Measurements from ENCODE around the gene CARD18. TPM values are rescaled to one million over a fixed set of nuclear protein-coding genes. Genes with fewer than 3 reads are reported as not detected.

CARD18 gene, protein sequence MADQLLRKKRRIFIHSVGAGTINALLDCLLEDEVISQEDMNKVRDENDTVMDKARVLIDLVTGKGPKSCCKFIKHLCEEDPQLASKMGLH
- total RNA-seq (ENCODE audit: insufficient read depth, low replicate concordance) = not detected

DNA sequence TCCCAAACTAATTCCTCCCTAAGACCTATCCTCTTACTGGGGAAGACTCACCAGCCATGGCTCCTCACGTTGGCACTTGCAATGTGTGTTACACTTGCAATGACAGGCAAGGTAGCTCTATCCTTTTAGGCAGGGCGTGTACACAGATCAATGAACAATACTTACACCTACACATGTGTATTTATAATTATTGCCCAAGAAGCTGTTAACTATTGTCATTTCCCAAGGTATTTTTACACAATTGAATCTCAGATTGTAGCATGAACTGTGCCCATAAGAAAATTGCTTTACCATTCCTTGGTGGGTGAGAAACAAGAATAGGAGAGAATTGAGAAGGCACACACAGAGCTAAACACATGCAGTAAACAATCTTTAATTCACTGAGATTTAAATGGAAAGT lies at the start of gene CARD18:
TSS of gene CARD18 (minus strand) at position 101 of the 400 bp plus-strand sequence. CDS start at position 58, 43 bp downstream.
- no peak for DNase-seq (ENCODE audit: low spot score)

DNA sequence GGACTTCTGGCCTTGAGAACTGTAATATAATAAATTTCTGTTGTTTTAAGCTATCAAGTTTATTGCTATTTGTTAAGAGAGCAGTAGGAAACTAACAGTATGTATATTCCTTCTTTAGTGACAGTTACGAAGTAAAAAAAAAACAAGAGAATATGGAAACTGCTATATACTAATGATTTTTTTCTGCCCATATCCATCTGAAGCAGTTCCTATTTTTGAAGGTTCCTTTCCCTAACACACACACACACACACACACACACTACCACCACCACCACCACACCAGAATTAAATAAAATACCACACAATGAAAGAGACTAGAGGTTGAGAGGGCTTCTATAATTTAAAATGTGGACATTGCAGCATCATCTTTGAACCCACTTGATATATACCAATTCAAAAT lies 44.4 kb upstream of the CARD18 start:
- DNase-seq (ENCODE audit: low spot score) = no peak

DNA sequence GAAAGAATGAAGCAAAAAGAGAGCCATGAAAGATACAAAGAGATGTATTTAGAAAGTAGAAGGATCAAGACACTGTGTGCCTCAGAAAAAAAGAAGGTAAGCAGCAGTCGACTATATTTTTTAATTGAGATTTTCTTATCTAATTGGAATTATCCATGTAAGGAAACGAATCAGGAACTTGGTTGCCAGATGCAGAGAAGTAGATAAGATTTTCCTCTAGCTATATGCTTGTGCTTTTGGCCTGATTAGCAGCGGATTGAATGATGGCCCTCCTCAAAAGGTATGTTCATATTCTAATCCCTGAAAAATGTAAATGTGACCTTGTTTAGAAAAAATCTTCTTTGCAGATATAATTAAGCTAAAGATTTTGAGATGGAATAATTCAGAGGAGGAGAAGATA lies 43.9 kb upstream of the CARD18 start:
- DNase-seq (ENCODE audit: low spot score) = peak; percentile 14

DNA sequence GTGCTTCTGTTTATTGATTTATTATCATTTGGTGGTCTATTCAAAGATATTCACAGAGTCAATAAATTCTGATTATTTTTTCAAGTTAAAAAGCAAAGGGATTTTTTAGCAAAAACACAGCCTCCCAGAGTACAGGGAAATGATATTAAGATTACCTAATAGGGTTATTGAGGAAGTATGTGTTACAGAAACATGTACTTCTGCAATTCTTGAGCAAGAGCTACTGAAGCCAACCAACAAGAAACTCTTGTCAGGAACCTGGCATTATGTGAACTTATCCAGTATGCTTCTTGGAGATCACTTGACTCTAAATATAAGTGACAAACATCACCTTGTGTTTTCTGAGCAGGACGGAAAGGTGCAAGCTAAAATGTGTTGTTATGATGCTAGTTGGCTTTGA lies 42.0 kb upstream of the CARD18 start:
- peak; percentile 60 for DNase-seq (ENCODE audit: low spot score)

DNA sequence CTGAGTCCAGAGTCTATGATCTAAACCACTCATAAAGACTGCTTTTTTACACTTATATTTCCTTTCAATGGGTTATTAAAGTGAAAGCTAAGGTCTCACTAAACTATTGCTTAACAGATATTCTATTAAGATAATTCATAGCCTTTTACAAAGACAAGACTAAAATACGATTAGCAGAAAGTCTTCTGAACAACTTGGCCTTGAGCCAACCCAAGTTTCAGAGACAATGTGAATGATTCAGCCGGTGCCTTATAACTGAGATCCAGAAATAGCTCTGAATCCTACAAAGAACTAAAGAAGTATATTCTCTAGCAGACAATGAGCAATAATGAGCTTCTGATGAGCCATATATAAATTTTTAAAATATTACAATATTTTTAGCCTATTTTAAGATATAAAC lies 41.5 kb upstream of the CARD18 start:
- peak; percentile 69 for DNase-seq (ENCODE audit: low spot score)

DNA sequence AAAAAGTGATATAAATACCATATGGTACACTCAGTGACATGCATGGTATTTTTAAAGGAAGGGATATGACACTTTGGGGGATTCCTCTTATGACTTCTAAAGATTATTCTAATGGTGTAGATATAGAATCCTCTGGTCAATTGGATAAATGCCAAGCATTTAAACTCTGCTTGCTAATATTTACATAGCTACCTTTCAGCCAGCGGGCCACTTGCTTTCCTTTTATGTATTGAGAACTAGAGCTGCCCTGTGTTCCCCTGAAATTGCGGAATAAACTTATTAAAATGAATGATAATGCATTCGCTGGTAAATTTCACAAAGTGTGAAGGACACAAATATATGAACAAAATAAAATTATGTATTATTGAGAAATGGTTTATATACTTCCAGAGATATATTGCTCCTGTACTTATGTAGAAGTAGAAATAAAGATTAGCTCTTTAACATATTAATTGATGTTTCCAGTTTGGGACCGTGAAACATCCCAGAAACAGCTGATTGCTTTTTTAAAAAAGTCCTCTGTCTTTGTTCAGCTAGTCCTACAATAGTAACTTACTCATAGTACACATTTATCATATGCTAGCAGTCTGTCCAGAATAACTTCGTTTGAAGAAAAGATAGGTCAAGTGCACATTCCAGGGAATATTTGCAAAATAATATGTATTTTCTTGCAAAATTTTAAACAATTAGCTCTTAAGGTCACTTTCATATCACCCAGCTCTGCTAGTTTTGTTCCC lies 40.1 kb upstream of the CARD18 start:
- DNase-seq (ENCODE audit: low spot score) = no peak

DNA sequence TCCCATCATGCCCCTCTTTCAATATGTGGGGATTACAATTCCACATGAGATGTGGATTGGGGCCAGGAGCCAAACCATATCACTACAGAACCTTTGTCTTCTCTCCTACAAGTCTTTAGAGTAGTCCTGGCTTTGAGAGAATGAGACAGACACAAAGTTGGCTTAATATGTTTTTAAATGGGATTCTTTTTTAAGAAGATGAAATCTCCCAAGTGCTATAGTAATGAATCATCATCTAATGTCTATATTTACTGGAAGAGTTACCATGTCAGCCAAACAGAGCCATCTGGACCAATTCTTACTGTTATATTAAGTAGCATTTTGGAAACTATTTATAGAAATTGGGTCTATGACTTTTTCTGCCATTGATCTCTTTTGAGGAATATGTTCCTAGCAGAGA lies 38.1 kb upstream of the CARD18 start:
- peak; percentile 67 for DNase-seq (ENCODE audit: low spot score)

DNA sequence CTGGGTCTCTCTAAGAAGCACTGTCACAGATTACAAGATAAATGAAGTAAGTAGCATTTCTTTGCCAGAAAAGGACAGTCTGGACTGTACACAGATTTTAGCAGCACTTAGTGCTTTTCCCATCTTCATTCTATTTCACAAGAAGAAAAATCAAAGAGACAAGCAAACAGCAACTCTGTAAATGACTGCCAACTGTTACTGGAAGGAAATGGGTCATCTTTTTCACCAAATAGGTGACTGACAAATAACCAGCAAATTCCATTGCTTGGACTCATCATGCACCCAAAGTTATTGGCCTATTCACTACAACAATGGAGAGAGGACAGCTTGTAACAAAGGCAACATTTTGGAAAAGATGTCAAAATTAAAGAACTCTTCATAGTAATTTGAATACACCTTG lies 28.9 kb upstream of the CARD18 start:
- DNase-seq (ENCODE audit: low spot score) = no peak

DNA sequence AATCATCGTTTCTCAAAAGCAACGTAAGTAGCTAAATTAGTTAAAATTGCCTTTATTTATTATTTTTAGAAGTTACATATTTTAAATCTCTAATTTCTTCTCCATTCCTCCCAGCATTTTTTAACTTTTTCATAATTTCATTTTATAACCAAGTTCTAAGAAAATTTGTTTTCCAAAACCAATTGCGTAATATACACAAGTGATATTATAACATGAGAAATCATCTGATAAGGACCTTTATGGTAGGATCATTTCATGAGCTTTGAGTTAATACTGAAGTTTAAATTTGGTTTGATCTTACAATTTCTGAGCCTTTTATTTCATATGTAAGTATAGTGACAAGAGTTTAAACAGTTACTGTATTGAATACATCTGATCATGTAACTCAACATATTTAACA lies 27.7 kb upstream of the CARD18 start:
- DNase-seq (ENCODE audit: low spot score) = no peak

DNA sequence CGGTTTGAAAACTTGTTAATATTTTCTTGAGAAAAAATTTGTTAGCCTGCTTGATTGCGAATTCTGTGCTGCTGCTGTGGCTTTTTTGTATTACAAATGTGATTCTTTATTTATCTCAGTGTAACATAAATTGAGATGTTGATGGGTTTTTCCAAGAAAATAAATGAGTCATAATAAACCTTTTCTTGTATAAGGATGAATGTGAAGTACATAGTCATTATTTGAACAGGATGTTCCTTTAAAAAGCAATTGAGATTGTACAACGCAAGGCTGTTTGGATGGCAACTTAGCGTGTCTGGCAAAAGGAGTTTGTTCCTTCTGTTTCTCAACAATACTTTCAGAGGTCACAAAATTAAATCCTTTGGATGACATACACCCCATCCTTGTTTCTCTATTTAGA lies 24.6 kb upstream of the CARD18 start:
- no peak for DNase-seq (ENCODE audit: low spot score)

DNA sequence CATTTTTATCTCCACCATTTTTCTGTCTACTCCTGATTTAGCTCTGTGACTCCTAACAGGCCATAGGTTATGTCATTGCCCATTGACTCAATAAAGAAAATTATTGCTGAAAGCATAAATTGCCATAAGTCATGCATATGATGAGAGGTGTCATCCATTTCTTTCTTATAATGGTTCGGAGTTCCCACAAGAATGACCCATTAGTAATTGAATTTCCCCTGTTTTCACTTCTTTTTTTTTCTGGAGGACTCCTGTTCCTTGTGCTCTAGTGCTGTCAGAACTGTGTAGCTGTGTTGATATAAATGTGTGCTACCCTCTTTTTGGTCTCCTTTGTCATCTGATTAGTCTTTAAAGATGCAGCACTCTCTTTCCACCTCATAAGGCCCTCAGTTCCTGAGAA lies 22.9 kb upstream of the CARD18 start:
- no peak for DNase-seq (ENCODE audit: low spot score)

DNA sequence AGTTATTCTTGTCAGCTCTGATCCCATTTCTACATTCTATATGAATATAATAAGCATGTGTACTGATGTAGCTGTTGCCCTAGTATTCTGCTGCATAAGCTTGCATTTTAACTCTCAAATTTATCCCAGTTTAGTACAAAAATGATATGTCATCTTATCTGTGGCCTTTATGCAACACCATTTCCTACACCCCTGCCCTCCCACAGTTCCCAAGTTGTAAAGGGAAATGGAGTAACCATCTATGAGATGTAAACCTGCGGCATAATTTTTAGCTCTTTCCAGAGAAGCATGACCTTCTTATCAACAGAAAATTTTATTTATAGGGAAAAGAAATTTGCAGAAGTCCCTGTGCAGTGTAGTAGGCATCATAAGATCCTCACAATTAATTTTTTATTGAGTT lies 18.9 kb upstream of the CARD18 start:
- DNase-seq (ENCODE audit: low spot score) = no peak

DNA sequence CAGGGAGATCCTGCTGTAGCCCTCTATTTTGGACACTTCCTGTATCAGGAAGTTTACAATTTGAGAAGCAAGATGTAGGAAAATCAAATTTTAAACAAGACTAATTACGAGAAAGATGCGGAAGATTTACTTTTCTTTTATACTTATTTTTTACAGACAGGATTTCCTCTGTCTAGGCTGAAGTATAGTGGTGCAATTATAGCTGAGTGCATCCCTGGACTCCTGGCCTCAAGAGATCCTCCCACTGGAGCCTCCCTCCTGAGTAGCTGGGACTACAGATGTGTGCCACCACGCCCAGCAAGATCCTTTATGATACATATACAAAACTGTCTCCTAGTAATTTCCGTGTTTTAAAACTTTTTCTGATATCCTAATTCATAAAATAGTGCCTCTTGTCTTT lies 17.2 kb upstream of the CARD18 start:
- DNase-seq (ENCODE audit: low spot score) = no peak

DNA sequence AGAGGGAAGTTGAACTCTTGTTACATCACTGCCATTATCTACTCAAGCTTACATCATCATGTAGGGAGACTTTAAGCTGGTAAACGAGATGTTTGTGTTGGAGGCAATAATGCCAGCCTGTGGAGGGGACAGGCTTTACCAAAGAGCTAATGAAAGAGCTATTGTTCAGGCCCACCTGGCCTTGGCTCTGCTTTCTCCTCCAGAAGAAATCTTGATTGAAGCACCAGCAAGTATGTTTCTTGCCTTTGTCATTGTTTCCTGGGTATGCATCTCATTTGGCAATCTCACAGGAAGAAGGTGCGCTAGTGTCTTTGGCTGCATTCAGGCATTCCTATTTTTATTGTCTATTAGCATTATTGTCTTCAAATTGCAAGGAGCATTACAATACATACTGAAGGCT lies 16.7 kb upstream of the CARD18 start:
- DNase-seq (ENCODE audit: low spot score) = no peak

DNA sequence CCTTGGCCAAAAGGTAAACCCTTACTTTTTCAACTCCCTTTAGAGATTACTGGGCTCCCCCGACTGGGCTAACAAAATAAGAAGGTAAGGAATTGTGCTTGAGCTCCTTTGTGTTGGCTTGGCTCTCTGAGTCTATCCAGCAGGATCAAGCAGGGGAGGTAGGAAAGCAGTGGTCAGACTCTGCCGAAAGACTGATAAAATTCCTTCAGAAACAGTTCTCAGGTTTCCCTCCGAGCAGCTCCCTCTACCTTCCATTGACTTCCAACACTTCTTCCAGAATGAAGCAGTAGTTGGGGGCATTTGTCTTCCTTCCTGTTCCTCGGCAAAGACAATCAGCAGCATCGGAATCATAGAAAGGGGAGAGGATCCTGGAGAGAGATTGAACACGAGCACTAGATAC lies 16.1 kb upstream of the CARD18 start:
- DNase-seq (ENCODE audit: low spot score) = no peak

DNA sequence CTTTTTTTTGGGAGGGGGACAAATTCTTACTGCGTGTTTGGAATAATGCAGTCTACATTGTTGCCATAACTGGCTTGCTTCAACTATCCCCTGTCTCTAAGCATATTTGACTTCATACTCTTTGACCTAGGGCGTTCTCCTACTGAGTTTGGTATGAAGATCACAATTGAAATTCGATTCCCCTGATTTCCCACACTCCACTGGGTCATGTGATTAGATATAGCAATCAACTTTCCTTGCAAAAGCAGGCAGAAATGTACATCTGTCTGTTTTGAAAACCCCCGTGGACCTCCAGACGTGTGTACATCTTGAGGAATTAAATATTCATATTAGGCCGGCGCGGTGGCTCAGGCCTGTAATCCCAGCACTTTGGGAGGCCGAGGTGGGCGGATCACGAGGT lies 13.8 kb upstream of the CARD18 start:
- DNase-seq (ENCODE audit: low spot score) = no peak

DNA sequence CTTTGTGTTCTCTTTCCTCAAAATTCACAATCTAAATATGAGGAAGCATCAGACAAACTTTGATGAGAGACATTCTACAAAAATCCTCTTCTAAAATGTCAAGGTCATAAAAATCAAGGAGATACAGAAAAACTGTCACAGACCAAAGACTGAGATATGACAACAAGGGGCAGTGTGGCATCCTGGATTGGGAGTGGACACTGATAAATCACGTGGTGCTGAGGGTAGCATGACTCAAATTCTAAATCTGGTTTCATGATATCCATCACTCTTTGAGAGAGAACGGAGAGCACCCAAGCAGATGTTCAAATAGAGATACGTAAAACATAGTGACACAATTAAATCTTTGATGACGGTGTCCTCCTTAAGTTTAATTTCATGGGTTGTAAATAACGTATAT lies 13.0 kb upstream of the CARD18 start:
- DNase-seq (ENCODE audit: low spot score) = no peak

DNA sequence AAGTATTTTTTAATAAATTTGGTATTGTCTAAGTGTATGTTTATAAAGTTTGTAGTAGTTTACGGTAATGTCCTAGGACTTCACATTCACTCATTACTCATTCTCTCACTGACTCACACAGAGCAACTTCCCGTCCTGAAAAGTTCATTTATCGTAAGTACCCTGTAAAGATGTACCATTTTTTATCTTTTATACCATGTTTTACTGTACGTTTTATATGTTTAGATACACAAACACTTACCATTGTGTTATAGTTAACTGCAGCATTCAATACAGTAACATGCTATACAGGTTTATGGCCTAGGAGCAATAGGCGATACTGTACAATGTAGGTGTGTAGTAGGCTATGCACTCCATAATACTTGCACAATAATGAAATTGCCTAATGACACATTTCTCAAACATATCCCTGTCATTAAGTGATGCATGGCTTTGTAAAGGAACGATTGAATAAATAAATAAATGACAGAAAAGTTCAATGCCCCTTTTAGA lies 12.5 kb upstream of the CARD18 start:
- DNase-seq (ENCODE audit: low spot score) = no peak

DNA sequence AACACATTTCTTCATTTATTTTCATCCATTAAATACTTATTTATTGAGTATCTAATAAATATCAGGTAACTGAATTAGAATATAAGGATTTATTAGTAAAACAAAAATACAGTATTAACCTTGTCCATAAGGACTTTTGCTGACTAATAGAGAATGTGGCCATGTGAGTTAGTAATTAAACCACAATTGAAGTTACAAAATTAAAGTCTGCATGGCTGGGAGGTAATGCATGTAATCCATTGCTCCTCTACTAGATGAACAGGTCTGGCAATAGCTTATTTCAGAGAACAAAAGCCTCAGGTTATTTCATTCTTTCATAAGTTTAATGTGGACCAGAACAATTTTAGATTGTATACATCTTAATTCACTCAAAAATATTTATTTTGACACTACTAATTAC lies 9.9 kb upstream of the CARD18 start:
- no peak for DNase-seq (ENCODE audit: low spot score)

DNA sequence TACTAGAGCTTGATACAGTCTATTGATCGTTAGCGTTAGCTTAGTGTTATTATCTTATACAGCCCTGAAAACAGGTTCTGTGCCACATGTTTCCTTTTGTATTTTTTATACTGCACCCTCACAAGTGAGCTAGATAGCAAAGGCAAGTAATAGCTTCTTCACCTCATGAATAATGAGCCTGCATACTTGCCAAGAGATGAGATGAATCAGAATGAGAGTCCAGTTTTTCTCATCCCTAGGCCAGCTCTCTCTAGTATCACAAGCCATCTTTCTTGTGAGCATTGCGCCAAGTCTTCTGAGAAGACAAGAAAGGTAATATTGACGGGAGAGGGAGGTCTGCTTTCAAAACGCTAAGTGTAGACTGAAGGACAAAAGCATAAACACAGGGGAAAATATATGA lies 8.7 kb upstream of the CARD18 start:
- no peak for DNase-seq (ENCODE audit: low spot score)

DNA sequence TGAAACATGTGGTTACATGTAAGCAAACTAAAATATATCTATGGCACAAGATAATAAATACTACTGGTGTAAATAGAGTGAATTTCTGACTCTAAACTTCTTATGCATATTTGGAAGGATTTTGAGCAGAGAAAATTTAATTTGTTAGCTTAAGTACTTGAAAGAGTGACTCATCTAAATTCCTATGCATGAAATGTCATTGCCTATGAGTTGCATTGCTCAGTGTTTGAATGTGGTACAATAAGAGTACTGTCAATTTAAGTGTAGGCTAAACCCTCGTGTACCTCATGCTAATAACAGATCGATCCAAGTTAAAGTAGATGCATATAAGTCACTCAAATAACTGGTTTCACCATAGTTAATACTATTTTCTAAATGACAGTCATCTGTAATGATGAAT lies 5.3 kb upstream of the CARD18 start:
- peak; percentile 14 for DNase-seq (ENCODE audit: low spot score)

DNA sequence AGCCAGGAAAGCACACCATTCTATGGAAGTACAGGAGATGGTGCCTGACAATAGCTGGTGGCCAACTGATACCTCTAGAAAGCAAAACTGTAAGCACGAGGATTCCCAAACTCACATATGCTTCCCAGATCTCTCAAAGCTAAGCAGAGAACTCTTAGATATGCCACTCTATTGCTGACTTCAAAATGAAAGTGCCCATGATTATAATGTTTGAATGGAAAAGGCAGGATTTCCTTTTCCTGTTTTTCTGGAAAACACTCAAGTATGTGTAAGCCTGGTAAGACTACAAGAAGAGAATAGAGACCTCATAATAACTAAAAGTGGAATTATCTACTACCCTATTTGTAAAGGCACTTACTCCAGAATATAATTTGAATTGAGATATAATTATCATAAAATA lies 2.6 kb upstream of the CARD18 start:
- peak; percentile 19 for DNase-seq (ENCODE audit: low spot score)

DNA sequence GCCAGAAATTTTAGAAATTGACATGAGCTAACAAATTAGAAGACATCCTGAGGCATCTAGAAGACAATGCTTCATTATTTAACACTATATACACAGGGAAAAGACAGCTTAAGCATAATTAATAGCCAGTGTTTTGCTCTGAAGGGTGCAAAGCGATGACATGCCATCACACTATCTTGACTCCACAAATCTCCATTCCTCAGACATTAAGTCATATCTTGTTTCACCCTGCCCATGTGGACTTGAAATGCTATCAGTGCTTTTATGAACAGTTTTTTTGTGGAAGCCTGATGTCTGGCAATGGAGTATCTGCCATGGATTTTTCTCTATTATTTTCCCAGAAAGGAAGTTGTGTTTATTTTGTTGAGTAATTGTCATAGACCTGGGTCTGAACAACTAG lies 2.3 kb downstream of the CARD18 start:
- DNase-seq (ENCODE audit: low spot score) = peak; percentile 8

DNA sequence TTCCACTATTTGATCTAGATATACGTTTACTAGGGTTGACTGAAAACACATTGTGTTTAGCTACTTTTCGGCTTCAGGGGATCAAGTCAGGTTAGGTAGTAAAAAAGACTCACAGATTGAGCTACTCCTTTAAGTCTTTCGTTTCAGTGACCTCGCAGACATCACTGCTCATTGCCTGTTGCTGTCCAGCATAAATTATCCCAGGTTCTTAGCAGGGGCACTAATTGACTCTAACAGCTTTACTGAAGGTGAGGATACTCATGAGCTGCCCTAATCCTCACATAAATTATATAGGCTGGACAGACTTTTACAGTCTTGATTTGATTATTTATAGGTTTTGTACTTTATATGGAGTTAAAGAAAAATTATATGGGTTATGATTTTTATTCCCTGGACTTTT lies 3.7 kb downstream of the CARD18 start:
- DNase-seq (ENCODE audit: low spot score) = no peak

Data from umbilical cord (tissue), 2 donors.